Inflammatory macrophage treated with lipopolysaccharide for 1 hour (primary cell): Measurements from ENCODE around the gene RPL14.
A peak's percentile ranks its signal among the peaks of the same experiment; 100 is the strongest.
"Not testable (repeated sequence)": the region's sequence is repeated elsewhere in the genome, so short reads cannot be mapped to it uniquely, and the experiment has no call there.

Source experiments
- DNase-seq, 2 donors: peaks; one replicate each; pipeline ENCODE4 v3.0.0-alpha.2; 2020 to 2022

Gene RPL14

GRCh38 chr3:40456940-40457823 lies at the start of gene RPL14:
Gene RPL14, plus strand, starts transcription at chr3:40457339. Its CDS starts 133 bp downstream, at chr3:40457472.
- peak; percentile 94 to 95 for DNase-seq

GRCh38 chr3:40407611-40408010 lies 49.5 kb upstream of the RPL14 start:
- DNase-seq = no peak

- no peak for DNase-seq
Measured at GRCh38 chr3:40414270-40414669, 42.9 kb upstream of the RPL14 start.

- no peak for DNase-seq
Measured at GRCh38 chr3:40417845-40418543, 39.1 kb upstream of the RPL14 start.

GRCh38 chr3:40422861-40423260 lies 34.3 kb upstream of the RPL14 start:
- no peak for DNase-seq

GRCh38 chr3:40427045-40427669 lies 30.0 kb upstream of the RPL14 start:
- no peak for DNase-seq

- DNase-seq = no peak
Measured at GRCh38 chr3:40432793-40433192, 24.3 kb upstream of the RPL14 start.

- DNase-seq = no peak
Measured at GRCh38 chr3:40437889-40438288, 19.2 kb upstream of the RPL14 start.

- no peak for DNase-seq
Measured at GRCh38 chr3:40445062-40445461, 12.1 kb upstream of the RPL14 start.

- no peak for DNase-seq
Measured at GRCh38 chr3:40445880-40446279, 11.3 kb upstream of the RPL14 start.

GRCh38 chr3:40450438-40450837 lies 6.7 kb upstream of the RPL14 start:
- DNase-seq = no peak

GRCh38 chr3:40451551-40451950 lies 5.6 kb upstream of the RPL14 start:
- no peak for DNase-seq

- no peak for DNase-seq
Measured at GRCh38 chr3:40452057-40452456, 5.1 kb upstream of the RPL14 start.

GRCh38 chr3:40452562-40452875 lies 4.6 kb upstream of the RPL14 start:
- DNase-seq = no peak

GRCh38 chr3:40452876-40453730 lies 4.0 kb upstream of the RPL14 start:
- DNase-seq = peak; percentile 96 to 99

GRCh38 chr3:40453933-40454332 lies 3.2 kb upstream of the RPL14 start:
- DNase-seq = no peak

- DNase-seq = no peak
Measured at GRCh38 chr3:40455328-40455727, 1.8 kb upstream of the RPL14 start.

- DNase-seq = no peak
Measured at GRCh38 chr3:40456279-40456939, 730 bp upstream of the RPL14 start.

- no peak for DNase-seq
Measured at GRCh38 chr3:40458473-40458872, 1.3 kb downstream of the RPL14 start.

GRCh38 chr3:40460481-40460880 lies 3.3 kb downstream of the RPL14 start:
- not testable (repeated sequence) for DNase-seq

- no peak for DNase-seq
Measured at GRCh38 chr3:40461161-40461560, 4.0 kb downstream of the RPL14 start.

- DNase-seq = not testable (repeated sequence)
Measured at GRCh38 chr3:40462838-40463237, 5.7 kb downstream of the RPL14 start.
